Measurements from ENCODE around the gene TMEM244.

- TF ChIP-seq POLR2A (IDR thresholded peaks at IDR 0.05) (no peak), CTCF (IDR thresholded peaks at IDR 0.05) (no peak)
Observed at GRCh38 chr6:129894921-129895320, 33.8 kb upstream of the TMEM244 start.
